Colon (tissue), 2 donors: ENCODE data around the gene MTMR10.

ENCODE experiments used
- FAIRE-seq: peaks from 2 replicates; lab custom pipeline; 2012; peaks lifted over from hg19 to GRCh38; lab: Jason Lieb, UNC
- donor health status: control.
- donor health status: control.

Gene MTMR10, protein sequence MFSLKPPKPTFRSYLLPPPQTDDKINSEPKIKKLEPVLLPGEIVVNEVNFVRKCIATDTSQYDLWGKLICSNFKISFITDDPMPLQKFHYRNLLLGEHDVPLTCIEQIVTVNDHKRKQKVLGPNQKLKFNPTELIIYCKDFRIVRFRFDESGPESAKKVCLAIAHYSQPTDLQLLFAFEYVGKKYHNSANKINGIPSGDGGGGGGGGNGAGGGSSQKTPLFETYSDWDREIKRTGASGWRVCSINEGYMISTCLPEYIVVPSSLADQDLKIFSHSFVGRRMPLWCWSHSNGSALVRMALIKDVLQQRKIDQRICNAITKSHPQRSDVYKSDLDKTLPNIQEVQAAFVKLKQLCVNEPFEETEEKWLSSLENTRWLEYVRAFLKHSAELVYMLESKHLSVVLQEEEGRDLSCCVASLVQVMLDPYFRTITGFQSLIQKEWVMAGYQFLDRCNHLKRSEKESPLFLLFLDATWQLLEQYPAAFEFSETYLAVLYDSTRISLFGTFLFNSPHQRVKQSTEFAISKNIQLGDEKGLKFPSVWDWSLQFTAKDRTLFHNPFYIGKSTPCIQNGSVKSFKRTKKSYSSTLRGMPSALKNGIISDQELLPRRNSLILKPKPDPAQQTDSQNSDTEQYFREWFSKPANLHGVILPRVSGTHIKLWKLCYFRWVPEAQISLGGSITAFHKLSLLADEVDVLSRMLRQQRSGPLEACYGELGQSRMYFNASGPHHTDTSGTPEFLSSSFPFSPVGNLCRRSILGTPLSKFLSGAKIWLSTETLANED

DNA sequence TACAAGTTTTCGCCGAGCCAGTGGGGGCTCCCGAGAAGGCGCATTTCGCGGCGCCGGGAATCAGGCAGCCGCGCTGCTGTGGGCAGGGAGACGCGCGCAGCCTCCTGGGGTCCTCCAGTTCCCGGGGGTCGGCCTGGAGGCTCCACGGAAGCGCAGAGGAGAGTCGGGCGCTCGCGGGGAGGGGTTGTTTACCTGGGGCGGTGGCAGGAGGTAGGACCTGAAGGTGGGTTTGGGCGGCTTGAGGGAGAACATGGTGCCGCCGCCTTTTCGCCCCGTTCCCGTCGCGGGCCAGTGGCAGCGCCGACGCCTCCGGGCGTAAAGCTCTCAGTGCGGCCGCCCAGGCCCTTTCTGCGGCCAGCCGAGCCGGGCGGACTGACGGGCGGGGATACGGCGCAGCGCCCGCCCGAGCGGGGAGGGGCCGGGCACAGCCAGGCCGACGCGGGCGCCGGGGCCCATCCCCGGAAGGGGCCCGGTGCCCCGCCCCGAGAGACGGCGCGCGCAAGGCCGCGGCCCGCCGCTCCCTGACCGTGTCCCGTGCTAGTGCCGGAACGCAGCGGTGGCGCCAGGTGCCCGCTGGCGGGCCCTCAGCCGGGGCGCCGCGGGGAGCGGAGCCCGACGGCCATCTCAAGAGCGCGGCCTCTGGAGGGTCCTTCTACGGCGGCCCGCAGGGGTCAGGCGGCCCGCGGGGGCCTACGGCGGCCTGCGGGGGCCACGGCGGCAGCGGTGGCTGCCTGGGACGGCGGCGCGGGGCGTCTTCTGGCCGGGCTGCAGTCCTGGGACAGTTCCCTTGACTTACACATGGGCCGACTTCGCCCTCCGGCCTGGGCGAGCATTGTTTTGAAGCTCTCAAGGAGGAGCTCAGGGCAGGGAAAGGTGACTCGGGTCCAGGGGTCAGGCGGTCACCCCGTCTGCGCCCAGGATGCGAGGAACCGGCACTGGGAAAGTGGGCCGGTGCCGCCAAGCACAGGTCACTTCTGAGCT, at the start of gene MTMR10:
MTMR10 (minus strand) TSS at position 374 of the 981 bp plus-strand sequence; CDS start at position 252, 122 bp downstream.
- FAIRE-seq = no peak

DNA sequence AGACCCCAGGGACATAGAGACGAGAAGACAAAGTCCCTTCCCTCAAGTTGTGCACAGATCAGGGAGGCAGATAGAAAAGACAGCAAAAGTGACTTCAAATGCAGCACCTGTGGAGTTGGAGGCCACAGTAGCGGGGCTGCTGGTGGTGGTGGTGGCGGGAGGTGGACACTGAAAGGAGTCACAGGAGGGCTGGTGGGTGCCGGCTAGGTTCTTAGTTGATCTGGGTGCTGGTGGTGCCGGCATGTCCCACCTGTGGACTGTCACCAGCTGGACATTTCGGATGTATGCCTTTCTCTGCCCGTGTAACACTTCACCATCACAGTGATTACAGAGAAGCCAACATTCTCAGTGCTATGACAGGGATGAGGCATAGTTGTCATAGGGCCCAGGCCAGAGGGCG, 49.2 kb upstream of the MTMR10 start:
- no peak for FAIRE-seq

DNA sequence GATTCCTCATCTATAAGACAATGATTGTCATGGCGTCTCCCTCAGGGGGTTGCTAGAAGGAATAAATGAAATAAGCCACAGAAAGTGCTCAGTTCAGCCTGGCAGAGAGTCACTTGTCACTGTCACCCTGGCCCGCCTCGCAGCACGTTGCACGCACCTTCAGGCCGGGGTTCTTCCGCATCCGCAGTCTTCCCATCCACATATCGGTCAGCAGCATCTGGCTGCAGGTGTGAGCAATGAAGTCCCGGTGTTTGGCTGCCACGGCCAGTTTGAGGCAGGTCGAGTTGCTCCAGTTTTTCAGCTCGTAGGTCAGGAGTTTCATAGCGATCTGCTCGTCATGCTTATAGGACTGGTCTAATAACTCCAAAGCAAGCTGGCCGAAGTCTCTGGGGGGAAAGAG, 48.5 kb upstream of the MTMR10 start:
- no peak for FAIRE-seq

DNA sequence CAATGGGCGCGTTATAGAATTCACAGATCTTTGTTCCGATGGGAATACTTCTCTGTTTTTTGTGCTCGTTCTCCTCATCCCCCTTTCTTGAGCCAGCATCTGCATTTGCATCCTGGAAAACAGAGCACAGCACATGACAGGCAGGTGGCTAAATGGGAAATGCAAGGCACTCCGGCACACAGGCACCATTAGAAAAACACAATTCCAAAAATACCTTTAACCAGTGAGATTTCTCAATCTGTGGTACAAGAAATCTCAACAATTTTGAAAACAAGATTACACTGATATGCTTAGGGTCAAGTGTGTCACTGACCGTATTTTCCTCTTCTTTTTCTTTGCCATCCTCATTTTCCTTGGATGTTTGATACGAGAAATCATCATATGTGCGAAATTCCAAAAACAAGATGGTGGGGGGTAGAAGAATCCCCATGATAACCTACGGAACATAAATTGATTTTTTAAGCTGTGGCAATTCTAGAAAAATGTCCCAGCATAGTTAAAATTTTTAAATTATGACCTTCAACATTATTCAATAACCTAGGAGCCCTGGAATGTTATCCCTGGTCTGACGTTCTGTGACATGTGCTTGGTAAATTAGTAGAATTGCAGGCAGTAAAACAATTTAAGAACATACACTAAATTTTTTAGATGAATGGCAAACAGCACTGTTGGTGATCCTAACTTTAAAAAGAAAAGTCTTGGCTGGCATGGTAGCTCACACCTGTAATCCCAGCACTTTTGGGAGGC, 46.5 kb upstream of the MTMR10 start:
- FAIRE-seq = no peak

DNA sequence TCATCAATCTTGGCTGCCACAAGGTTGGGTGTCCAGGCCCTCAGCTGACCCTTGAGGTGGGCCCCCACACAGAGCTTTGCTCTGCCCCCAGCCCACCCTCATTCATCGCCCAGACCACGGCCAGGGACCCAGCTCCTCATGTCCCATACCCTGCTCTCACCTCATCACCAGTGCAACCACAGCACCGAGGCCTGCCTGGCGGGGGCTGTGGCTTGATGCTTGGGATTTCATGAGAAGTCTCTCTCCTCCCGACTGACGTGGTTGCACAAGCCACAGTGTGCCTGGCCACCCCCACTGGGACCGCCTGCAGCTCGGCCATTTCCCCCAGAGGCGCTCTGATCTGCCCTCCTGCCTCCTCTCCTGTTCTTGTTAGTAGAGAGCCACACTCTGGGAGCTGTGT, 45.4 kb upstream of the MTMR10 start:
- FAIRE-seq = no peak

DNA sequence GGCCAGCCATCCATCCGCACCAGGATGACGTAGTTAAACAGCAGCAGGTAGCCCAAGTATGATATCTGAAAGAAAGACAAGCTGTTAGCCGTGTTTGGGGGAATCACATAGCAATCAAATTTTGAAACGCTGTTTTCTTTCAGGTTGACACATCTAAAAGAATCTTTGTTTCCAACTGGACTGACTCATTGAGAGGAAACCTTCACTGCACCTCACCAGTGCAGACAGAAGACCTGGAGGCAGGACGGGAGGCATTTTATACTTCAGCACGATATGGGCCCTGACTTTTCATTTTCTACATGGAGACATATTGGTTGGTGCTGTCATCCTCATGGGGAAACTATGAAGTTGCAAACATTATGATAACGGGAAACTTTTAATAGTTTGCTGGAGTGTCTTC, 44.2 kb upstream of the MTMR10 start:
- no peak for FAIRE-seq

DNA sequence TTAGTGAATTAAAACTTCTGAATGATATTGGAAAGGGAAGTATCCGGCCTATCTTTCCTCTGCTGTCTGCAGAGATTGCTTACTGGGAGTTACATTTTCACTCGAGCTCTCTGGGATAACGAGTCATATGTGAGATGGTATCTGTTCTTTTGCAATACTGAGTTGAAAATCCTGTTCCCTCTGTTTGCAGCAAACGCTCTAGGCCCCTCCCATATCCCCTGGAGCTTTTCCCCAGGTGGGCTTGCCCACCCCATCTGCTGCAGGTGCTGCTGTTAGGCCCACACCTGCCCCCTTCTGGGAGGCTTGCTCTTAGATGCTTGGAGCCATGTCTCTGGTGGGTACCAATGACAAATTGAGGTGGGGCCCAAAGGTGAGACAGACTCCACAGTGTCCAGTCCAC, 42.7 kb upstream of the MTMR10 start:
- FAIRE-seq = no peak

DNA sequence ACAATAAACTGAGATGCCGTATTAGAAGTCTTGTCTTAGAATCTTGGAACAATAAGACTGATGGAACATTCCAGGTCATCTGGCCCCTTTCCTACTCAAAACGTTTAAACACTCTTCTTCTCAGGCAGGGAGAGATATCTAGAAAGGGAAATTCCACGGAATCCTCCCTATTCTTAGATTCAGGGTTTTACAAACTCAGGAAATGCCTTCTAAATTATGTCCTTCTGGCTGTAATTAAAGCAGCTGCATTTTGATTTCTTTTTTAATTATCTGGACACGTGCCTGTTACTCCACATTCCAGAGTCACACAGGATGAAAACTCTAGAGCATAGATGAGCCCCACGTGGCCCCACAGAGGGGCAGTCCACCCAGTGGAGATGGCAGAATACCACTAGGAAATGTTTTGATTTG, 41.5 kb upstream of the MTMR10 start:
- no peak for FAIRE-seq

DNA sequence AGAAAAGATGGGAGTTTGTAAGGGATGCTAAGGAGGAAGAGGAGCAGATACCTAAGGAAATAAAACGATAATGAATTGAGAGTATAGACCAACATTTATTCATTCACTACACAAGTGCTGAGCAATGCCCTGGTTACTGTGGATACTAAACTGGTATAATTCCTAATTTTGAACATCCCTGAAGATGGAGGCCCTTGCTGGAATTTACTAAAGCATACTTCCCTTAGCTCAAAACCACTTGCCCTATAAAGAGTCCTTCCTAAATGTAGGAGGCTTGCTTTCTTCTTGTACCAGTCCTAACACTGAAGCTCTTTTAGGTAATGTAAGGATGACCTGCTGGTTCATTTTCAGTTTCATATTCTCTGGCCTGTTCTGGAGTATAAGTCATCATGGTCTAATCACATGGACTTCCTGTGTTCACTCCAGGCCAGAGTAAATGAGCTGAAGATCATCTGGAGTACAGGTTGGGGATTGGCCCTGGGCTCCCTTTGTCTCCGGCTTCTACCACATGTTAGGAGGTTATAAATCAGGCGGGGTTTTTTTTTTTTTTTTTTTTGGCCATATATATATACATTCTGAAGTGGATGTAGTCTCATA, 40.1 kb upstream of the MTMR10 start:
- FAIRE-seq = no peak

DNA sequence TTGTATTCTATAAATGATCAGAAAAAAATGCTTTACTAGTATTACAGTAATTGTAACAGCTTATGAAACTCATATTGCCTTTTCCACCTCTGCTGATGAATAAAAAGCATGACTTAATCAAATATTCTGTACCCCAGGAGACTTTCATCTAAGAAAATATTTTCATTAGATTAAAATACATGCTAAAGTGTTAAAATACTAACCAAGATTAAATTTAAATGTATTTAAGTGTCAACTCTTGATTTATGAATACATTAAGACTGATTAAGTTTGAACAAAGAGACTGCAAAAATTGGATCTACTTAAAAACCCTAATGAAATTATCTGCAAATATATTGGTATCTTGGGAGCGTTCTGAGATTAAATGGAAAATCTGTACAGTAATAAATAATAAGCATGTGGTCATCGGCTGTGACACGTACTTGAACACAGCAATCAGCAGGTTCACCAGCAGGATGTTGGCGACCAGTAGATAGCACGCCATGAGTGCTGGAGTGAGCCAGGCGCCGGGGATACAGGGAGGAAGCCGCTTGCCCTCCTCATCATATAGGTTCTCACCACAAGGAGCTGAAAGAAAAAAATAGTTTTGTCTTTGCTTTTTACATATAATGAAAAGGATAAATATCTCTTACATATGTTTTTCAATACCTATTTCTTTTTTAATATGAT, 36.6 kb upstream of the MTMR10 start:
- FAIRE-seq = no peak

DNA sequence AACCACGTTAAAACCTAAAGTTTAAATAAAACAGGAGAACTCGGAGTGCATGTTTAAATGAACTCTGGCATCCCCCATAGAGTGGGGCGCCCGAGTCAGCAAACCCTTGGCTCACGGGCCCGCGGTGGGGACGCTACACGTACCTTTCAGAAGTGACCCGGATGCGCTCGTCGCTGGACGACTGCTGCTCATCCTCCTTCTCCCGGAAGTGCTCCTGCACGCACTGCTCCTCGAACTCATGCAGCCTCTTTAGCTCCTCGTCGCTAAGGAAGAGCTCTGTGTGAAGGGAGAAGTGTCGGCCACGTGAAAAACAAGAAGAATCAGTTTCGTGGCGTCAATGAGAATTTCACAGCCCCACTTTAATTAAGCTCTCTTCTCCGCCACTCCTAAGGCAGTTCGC, 34.6 kb upstream of the MTMR10 start:
- FAIRE-seq = no peak

DNA sequence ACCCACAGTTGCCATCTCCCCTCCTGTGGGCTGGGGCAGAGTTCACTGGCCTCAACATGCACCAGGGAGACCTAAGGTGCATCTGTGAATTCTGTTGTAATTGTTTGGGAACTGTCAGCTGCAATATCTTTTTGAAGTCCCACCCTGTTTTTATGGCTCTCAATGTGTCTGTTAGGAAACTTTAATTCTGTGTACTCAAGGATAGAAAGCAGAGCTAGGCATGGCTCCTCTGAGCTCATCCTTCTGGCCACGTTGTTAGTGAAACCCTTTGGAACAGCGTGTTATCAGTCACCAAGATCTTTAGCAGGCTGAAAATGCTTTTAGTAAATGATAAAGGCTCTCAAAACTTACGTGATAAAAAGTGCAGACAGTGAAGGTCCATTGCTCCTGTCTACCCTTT, 33.6 kb upstream of the MTMR10 start:
- no peak for FAIRE-seq

DNA sequence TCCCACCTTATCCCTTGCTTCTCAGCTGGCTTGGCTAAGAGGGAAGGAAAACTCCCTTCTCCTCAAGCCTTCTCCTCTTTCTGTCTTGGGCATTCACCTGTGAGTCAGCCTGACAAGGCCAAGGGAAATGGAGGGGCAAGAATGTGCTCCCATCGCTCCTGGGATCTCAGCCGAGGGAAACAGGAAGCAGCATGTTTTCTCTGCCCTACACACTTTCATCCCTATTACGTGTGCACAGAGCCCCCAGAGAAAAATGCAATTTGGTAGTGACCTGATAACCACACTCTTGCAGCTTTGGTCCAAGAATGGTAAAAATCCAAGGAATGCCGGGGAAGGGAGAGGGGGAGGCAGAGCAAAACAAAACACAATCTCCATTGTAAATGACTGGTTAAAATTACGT, 32.9 kb upstream of the MTMR10 start:
- no peak for FAIRE-seq

DNA sequence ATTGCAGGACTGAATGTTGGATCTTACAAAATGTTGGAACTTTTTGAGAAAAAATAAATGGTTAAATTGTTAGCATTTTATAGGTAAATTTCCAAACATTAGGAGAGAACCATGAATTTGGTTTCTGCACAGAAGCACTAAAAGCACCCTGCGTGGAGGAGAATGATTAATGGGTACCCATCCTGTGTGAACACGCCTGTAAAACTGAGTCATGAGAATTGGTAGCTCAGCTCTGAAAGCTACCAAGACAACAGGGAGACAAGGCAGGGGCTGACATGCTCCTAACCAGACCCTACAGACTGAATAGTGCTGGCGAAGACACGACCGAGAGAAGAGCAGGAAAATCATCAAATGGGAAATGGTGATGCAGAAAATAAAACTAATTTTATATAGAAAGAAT, 32.4 kb upstream of the MTMR10 start:
- FAIRE-seq = no peak

DNA sequence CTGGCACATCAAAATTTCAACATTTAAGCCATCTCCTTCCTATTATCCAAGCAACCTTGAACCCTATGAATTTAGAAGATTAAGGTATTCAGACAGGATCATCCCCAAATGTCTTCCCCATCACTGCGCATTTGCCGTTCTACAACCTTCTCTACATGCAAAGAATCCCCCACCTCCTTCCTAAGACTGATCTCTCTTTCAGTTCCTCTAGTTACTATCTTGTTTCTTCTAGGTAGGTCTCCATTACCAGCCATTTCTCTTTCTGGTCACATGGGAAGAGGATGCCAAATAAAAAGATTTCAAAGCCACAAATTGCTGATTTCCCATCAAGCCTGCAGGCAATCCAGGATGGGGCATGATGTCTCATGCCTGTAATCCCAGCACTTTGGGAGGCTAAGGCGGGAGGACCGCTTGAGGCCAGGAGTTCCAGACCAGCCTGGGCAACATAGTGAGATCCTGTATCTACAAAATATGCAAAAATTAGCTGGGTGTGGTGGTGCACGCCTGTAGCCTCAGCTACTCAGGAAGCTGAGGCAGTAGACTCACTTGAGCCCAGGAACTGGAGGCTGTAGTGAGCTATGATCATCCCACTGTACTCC, 29.7 kb upstream of the MTMR10 start:
- no peak for FAIRE-seq

DNA sequence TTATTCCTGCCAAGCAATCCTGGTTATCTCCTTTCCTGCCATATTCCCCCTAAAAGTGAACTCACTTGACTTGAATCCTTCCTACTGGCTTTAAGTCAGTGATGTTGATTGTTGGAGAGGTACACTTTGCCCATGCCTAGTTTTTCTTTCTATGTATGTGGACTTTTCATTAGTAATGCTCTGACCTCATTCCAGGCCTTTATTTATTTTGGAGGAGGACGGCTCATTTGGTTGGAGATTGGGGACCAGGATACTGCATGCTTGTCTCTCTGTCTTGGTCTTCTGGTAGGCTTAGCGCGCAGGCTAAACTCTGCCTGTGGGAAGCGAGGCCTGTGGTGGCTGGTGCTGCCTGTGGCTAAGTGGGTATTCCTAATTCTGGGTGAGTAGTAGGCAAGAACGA, 29.1 kb upstream of the MTMR10 start:
- no peak for FAIRE-seq

DNA sequence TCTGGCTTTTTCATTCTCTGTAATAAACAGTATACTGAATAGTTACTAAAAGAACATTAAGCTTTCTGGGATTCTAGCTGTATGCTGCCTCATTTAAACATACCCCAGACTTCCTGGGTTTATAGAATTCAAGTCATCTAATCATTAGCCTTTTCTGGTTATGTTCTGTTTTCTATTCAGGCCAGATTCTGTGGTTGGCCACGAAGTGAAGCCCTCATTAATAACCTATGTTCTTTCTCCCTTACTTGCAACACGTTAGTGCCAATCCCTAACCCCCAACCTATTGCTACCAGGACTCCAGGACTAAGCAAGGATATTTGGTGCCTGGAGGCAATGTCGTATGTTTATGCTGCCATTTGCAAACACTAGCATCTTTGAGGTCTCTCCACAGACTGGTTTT, 28.6 kb upstream of the MTMR10 start:
- FAIRE-seq = no peak

DNA sequence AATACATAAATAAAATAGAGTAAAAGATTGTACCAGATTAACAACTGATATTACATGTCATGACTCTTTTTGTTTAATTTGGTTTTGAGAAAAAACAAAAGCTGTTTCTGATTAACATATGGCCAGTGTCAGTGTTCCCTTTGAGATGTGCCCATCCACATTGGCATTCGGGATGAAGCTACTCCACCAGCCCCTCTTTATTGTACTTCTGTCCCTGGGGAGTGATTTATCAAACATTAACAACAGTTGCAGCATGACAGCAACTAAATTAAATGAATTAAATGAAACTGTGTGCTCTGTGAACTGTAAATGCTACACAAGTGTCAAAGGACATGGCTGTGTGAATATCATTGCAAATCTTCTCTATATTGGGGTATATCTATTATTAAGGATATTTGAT, 25.9 kb upstream of the MTMR10 start:
- FAIRE-seq = no peak

DNA sequence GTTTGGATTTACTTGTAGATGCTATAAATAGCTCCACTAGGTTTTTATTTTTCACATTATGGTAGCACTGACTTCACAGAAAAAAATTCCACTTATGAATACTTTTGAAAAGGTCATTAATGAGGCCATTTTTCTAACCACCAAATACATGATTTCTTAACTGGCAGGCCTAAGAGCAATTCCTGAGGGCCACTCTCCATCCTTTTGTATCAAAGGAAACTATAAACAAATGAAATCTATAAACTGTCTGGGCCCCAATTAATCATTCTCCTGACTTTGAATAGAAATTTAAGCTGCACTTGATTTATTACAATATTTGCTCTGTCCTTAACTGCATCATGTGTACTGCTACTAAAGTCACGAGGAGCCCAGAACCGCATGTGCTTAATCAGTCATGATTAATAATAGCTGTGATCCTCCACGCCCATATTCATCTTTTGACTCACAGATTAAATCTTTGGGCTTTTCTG, 25.1 kb upstream of the MTMR10 start:
- no peak for FAIRE-seq

DNA sequence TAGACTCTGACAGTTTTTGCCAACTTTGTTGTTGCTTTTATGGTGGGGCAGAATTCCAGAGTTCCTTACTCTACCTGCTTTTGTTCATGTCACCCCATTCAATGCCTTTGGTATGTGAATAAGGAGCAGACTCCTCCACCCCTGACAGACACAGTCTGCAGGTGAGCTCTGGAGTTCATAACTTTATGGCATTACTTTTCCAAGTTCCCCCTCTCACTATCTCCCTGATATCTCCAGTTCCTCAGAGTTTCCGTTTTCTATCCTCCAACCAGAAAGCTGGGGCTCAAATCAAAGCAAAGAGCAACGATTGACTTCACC, 23.1 kb upstream of the MTMR10 start:
- FAIRE-seq = no peak
